ENCODE measurements around the gene KRT75.

Gene KRT75

GRCh38 chr12:52391618-52392002 lies 42.6 kb downstream of the KRT75 start:
- no peak for DNase-seq (ENCODE audit: low spot score)

- peak; percentile 59 for DNase-seq (ENCODE audit: low spot score)
Observed at GRCh38 chr12:52390739-52391617, 43.2 kb downstream of the KRT75 start.

- no peak for DNase-seq (ENCODE audit: low spot score)
Observed at GRCh38 chr12:52389313-52390207, 44.6 kb downstream of the KRT75 start.

DNA sequence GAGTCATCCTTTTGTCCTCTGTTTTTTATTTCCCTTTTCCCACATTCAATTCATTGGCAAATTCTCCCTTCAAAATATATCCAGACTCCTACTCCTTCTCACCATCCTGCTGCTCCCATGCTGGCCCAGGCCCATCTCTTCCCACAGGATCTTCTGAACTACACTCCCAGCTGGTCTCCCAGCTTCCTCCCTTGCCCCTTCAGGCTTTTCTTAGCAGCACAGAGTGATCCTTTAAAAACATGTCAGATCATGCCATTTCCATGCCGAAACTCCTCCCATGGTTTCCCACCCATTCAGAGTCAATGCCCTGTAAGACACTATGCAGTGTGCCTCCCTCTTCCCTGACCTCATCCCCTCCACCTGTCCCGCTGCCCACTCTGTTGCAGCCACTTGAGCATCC lies 46.3 kb downstream of the KRT75 start:
- DNase-seq (ENCODE audit: low spot score) = no peak

GRCh38 chr12:52385226-52385702 lies 48.9 kb downstream of the KRT75 start, which contains the start of gene KRT84:
TSS of gene KRT84 (minus strand) at chr12:52385652. CDS start at chr12:52385585, 67 bp downstream.
- DNase-seq (ENCODE audit: low spot score) = no peak

GRCh38 chr12:52383331-52383730 lies 50.8 kb downstream of the KRT75 start:
- no peak for DNase-seq (ENCODE audit: low spot score)

DNA sequence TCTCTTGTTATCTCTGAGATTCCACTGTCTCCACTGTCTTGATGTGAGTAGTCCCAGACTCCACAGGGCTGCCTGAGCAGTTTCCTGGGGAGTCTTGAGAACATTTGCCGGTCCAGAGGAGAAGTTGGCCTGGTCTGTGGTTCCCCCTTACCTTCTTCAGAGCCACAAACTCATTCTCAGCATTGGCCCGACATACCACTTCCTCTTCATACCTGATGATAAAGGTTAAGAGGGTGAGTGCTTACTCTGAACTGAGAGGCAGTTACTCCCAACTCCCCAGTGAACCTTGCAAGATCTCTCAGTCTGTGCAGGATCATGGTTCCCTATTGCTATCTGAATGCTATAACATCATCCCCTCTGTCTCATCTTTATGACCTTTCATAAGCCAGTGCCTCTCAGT lies 51.3 kb downstream of the KRT75 start:
- no peak for DNase-seq (ENCODE audit: low spot score)

DNA sequence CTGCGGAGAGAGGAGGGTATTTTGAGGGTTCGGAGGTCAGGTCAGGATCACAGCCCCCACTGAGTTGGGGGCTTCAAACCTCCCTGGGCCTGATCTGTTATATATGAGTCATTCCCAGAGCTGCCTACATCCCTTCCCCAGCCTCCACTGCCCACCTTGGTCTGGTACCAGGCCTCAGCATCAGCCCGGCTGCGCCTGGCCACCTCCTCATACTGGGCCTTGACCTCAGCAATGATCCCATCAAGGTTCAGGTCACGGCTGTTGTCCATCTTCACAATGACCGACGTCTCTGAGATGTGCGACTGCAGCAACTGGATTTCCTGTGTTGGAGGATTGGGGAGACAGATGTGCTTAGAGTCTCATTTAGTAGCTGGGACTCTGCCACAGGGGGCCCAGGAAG lies 53.0 kb downstream of the KRT75 start:
- DNase-seq (ENCODE audit: low spot score) = no peak

GRCh38 chr12:52380271-52380694 lies 53.9 kb downstream of the KRT75 start:
- peak; percentile 69 for DNase-seq (ENCODE audit: low spot score)

GRCh38 chr12:52379536-52379935 lies 54.6 kb downstream of the KRT75 start:
- no peak for DNase-seq (ENCODE audit: low spot score)

- DNase-seq (ENCODE audit: low spot score) = peak; percentile 36
Observed at GRCh38 chr12:52378091-52378490, 56.1 kb downstream of the KRT75 start.

DNA sequence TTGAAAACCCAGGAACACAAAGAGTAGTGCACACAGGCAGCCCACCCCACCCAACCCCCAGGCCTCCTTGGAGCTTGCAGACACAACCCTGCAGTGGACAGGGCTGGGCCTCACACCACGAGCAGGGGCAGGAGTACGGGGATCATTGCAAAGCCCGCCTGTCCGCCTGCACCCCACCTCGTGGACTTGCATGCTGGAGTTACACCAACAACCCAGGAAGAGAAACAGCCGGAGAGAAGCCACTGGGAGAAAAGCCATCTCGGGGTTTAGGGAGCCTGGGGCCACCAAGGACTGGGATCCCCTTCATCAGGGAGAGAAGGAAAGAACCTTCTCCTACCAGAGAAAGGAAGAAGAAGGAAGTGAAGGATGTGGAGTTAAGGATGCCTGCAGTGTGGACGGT lies 56.9 kb downstream of the KRT75 start:
- no peak for DNase-seq (ENCODE audit: low spot score)
